ENCODE results near the gene SLC7A1. TPM values are rescaled to one million over a fixed set of nuclear protein-coding genes. Genes with fewer than 3 reads are reported as not detected.

SLC7A1 gene
- total and polyA plus RNA-seq, 2 of the 4 experiments (the other 2 are of a cell fraction), result 9.7 to 22.3 TPM

DNA sequence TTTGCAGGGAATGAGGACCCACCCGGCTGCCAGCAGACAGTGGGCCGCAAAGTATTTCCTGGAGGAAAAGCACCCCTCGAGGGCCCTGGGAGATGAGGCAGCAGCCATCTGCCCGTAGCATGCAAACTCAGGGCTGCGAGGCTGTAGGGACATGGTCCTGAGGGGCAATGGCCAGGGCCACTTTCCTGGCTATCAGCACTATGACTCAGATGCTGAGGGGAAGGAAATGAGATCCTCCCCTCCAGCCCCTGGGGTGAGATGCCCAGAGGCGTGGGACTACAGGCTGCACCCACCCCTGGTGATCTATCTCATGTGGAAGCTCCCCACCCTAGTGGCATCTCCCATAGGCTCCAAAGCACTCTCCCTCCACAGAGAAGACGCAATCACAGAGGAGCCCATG is 80.1 kb downstream of the SLC7A1 start:
- no peak overlapping the region for H3K4me2 ChIP-seq (ENCODE audit: low read depth, low read length)
- no peak overlapping the region for H3K27ac ChIP-seq (ENCODE audit: insufficient read depth, low read length)
- peaks cover 6% of the 10 kb centered on the region; the same call in 1 of the 2 replicates for H3K9me1 ChIP-seq (ENCODE audit: insufficient read depth, low read length)
- no peaks in the 10 kb centered on the region for H3K9me3 ChIP-seq (ENCODE audit: control insufficient read depth, insufficient read depth, low read length)
- H4K20me1 ChIP-seq (ENCODE audit: insufficient read depth, low read length), result peaks cover 10% of the 10 kb centered on the region
- no peak overlapping the region for H2AK5ac ChIP-seq (ENCODE audit: low read depth, low read length)
- H3K14ac ChIP-seq (replicated peaks; ENCODE audit: low read depth, low read length), result no peak overlapping the region
- dilution Hi-C loops (cut with HindIII; ENCODE audit: low sequenced_read_pairs, unreplicated experiment) (no loop called here), in situ Hi-C loops (cut with MboI; ENCODE audit: low sequenced_read_pairs) (no loop called here), intact Hi-C loops (cut with micrococcal nuclease) (no loop called here)
- H2AFZ ChIP-seq (replicated peaks; ENCODE audit: low read length, poor library complexity), result no peak overlapping the region
- ChIA-PET POLR2A (ENCODE audit: unreplicated experiment) (interaction anchor here (0.6 kb wide), 1 partner anchor 44 kb away, joined by 3 read pairs; no protein-coding TSS in a partner anchor), CTCF (no interaction called here)
- no peak overlapping the region for H2AK9ac ChIP-seq (replicated peaks; ENCODE audit: low read depth, low read length, poor library complexity)
- H3K4ac ChIP-seq (ENCODE audit: low read depth, low read length), result no peak overlapping the region
- no peak overlapping the region for H3K9ac ChIP-seq (ENCODE audit: low read depth, low read length)
- no peaks in the 10 kb centered on the region for H3K27me3 ChIP-seq (ENCODE audit: control insufficient read depth, insufficient read depth, low read length)
- TF ChIP-seq RCOR1 (IDR thresholded peaks at IDR 0.05; ENCODE audit: insufficient replicate concordance, low read length), result no peak
- TF ChIP-seq, protein P1, sequence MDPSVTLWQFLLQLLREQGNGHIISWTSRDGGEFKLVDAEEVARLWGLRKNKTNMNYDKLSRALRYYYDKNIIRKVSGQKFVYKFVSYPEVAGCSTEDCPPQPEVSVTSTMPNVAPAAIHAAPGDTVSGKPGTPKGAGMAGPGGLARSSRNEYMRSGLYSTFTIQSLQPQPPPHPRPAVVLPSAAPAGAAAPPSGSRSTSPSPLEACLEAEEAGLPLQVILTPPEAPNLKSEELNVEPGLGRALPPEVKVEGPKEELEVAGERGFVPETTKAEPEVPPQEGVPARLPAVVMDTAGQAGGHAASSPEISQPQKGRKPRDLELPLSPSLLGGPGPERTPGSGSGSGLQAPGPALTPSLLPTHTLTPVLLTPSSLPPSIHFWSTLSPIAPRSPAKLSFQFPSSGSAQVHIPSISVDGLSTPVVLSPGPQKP (IDR thresholded peaks at IDR 0.05; ENCODE audit: borderline replicate concordance, low read depth, low read length), result no peak
- TF ChIP-seq RFX5 (IDR thresholded peaks at IDR 0.05; ENCODE audit: low read depth, low read length), result no peak
- no peak for TF ChIP-seq RAD21 (IDR thresholded peaks at IDR 0.05; ENCODE audit: low read length)
- no peak for TF ChIP-seq MAZ (IDR thresholded peaks at IDR 0.05; ENCODE audit: borderline replicate concordance, low read depth, low read length)
- no peak for TF ChIP-seq SMC3 (IDR thresholded peaks at IDR 0.05; ENCODE audit: low read depth, low read length)
- TF ChIP-seq, protein P2, sequence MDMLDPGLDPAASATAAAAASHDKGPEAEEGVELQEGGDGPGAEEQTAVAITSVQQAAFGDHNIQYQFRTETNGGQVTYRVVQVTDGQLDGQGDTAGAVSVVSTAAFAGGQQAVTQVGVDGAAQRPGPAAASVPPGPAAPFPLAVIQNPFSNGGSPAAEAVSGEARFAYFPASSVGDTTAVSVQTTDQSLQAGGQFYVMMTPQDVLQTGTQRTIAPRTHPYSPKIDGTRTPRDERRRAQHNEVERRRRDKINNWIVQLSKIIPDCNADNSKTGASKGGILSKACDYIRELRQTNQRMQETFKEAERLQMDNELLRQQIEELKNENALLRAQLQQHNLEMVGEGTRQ (IDR thresholded peaks at IDR 0.05; ENCODE audit: low read depth, low read length), result no peak
- no peak for TF ChIP-seq NFE2L2 (IDR thresholded peaks at IDR 0.05; ENCODE audit: low read depth, low read length)
- TF ChIP-seq POLR2A (IDR thresholded peaks at IDR 0.05; ENCODE audit: low read depth, low read length), result no peak
- TF ChIP-seq CHD1 (IDR thresholded peaks at IDR 0.05; ENCODE audit: low read depth, low read length), result no peak
- TF ChIP-seq, protein P3, sequence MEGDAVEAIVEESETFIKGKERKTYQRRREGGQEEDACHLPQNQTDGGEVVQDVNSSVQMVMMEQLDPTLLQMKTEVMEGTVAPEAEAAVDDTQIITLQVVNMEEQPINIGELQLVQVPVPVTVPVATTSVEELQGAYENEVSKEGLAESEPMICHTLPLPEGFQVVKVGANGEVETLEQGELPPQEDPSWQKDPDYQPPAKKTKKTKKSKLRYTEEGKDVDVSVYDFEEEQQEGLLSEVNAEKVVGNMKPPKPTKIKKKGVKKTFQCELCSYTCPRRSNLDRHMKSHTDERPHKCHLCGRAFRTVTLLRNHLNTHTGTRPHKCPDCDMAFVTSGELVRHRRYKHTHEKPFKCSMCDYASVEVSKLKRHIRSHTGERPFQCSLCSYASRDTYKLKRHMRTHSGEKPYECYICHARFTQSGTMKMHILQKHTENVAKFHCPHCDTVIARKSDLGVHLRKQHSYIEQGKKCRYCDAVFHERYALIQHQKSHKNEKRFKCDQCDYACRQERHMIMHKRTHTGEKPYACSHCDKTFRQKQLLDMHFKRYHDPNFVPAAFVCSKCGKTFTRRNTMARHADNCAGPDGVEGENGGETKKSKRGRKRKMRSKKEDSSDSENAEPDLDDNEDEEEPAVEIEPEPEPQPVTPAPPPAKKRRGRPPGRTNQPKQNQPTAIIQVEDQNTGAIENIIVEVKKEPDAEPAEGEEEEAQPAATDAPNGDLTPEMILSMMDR (conservative IDR thresholded peaks at IDR 0.05; ENCODE audit: low read depth, low read length), result no peak
- no peak for TF ChIP-seq BHLHE40 (IDR thresholded peaks at IDR 0.05; ENCODE audit: low read depth, low read length)
- H3K79me1 ChIP-seq (ENCODE audit: low read depth in 1 of 2, low read length in 2 of 2), result peaks cover 12 to 32% of the 10 kb centered on the region in 2 experiments
- no peak overlapping the region for H4K91ac ChIP-seq (ENCODE audit: insufficient read depth, low read depth, low read length)
- no peak overlapping the region for H4K5ac ChIP-seq (ENCODE audit: low read depth, low read length)
- ATAC-seq (ENCODE audit: low read depth) (no peak), DNase-seq (no peak)
- BruUV-seq (replicated peaks), result no TSS peak
- peaks cover 6% of the 10 kb centered on the region for H3K4me1 ChIP-seq (ENCODE audit: control insufficient read depth, insufficient read depth, low read length)
- no peak overlapping the region for H3K18ac ChIP-seq (ENCODE audit: low read depth, low read length)
- no peak overlapping the region for H2BK20ac ChIP-seq (ENCODE audit: low read depth, low read length)
- no peak overlapping the region for H3K56ac ChIP-seq (ENCODE audit: extremely low read depth, insufficient read depth, low read length)
- H3K36me3 ChIP-seq (ENCODE audit: control insufficient read depth, insufficient read depth, low read length), result peaks cover 58% of the 10 kb centered on the region
- no peak overlapping the region for H4K8ac ChIP-seq (ENCODE audit: low read depth in 2 of 2, low read length in 2 of 2)
- H2BK5ac ChIP-seq (ENCODE audit: low read depth, low read length, poor library complexity, severe bottlenecking), result no peak overlapping the region
- no peak overlapping the region for H2BK15ac ChIP-seq (ENCODE audit: low read depth, low read length)
- 89% methylated on average over 3 of the region's 7 CpGs; no CpG with 5 or more reads in 1 of the 2 experiments for WGBS, 2 experiments (ENCODE audit: extremely low coverage in 2 of 2, insufficient read length in 1 of 2)
- H3K23ac ChIP-seq (ENCODE audit: low read depth, low read length), result no peak overlapping the region
- H2BK120ac ChIP-seq (ENCODE audit: low read depth, low read length), result no peak overlapping the region
- no peak overlapping the region for H3K4me3 ChIP-seq (ENCODE audit: insufficient read depth, low read depth, low read length)
